Renal pelvis (tissue), 12 donors: Measurements from ENCODE around the gene MIA2. TPM values are rescaled to one million over a fixed set of nuclear protein-coding genes. Genes with fewer than 3 reads are reported as not detected.
"Not testable (repeated sequence)": the region's sequence is repeated elsewhere in the genome, so short reads cannot be mapped to it uniquely, and the experiment has no call there.

Experiments
- DNase-seq: peaks from one replicate; pipeline ENCODE4 v3.0.0-alpha.2; 2013
- long read RNA-seq, 16 experiments: transcript quantifications; one replicate each; lab custom pipeline, GENCODE V29; 2026
- polyA plus RNA-seq, 3 donors: library from polyadenylated mRNA; unstranded; fragments of 120-200 nt; gene quantifications; one replicate each; pipeline ENCODE4 v1.2.1, GENCODE V29; 2013; ENCODE audit not compliant: insufficient read length in 3 of 3

Gene MIA2, protein sequence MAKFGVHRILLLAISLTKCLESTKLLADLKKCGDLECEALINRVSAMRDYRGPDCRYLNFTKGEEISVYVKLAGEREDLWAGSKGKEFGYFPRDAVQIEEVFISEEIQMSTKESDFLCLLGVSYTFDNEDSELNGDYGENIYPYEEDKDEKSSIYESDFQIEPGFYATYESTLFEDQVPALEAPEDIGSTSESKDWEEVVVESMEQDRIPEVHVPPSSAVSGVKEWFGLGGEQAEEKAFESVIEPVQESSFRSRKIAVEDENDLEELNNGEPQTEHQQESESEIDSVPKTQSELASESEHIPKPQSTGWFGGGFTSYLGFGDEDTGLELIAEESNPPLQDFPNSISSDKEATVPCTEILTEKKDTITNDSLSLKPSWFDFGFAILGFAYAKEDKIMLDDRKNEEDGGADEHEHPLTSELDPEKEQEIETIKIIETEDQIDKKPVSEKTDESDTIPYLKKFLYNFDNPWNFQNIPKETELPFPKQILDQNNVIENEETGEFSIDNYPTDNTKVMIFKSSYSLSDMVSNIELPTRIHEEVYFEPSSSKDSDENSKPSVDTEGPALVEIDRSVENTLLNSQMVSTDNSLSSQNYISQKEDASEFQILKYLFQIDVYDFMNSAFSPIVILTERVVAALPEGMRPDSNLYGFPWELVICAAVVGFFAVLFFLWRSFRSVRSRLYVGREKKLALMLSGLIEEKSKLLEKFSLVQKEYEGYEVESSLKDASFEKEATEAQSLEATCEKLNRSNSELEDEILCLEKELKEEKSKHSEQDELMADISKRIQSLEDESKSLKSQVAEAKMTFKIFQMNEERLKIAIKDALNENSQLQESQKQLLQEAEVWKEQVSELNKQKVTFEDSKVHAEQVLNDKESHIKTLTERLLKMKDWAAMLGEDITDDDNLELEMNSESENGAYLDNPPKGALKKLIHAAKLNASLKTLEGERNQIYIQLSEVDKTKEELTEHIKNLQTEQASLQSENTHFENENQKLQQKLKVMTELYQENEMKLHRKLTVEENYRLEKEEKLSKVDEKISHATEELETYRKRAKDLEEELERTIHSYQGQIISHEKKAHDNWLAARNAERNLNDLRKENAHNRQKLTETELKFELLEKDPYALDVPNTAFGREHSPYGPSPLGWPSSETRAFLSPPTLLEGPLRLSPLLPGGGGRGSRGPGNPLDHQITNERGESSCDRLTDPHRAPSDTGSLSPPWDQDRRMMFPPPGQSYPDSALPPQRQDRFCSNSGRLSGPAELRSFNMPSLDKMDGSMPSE (N-terminal part only)
- polyA plus RNA-seq, result 10 to 100 TPM; 66.4 to 89.6 (median 77.6) TPM
- long read RNA-seq, donor 1, full-length matches to known transcripts, result 3 of 10 reads
- long read RNA-seq, donor 1, partial matches to known transcripts, result 7 of 10 reads
- long read RNA-seq, donor 1, other reads (novel, unspliced or antisense), result 0 of 10 reads
- long read RNA-seq, donor 2, transcript MIA2-202 (24 exons, 3,860 nt), result major isoform, 5 of 13 reads
- long read RNA-seq, donor 2, partial matches to known transcripts, result 6 of 13 reads
- long read RNA-seq, donor 2, other reads (novel, unspliced or antisense), result 0 of 13 reads
- long read RNA-seq, donor 3, partial matches to known transcripts, result 0 of 2 reads
- long read RNA-seq, donor 3, other reads (novel, unspliced or antisense), result 0 of 2 reads
- long read RNA-seq, donor 4, partial matches to known transcripts, result 6 of 9 reads
- long read RNA-seq, donor 4, other reads (novel, unspliced or antisense), result 0 of 9 reads
- long read RNA-seq, donor 5, full-length matches to known transcripts, result 2 of 8 reads
- long read RNA-seq, donor 5, partial matches to known transcripts, result 6 of 8 reads
- long read RNA-seq, donor 5, other reads (novel, unspliced or antisense), result 0 of 8 reads
- long read RNA-seq, donor 6, full-length matches to known transcripts, result 3 of 18 reads
- long read RNA-seq, donor 6, partial matches to known transcripts, result 15 of 18 reads
- long read RNA-seq, donor 6, other reads (novel, unspliced or antisense), result 0 of 18 reads
- long read RNA-seq, donor 7, partial matches to known transcripts, result 14 of 16 reads
- long read RNA-seq, donor 7, other reads (novel, unspliced or antisense), result 0 of 16 reads
- long read RNA-seq, donor 8, partial matches to known transcripts, result 0 of 1 reads
- long read RNA-seq, donor 8, other reads (novel, unspliced or antisense), result 0 of 1 reads
- long read RNA-seq, donor 9, partial matches to known transcripts, result 10 of 12 reads
- long read RNA-seq, donor 9, other reads (novel, unspliced or antisense), result 0 of 12 reads
- long read RNA-seq, donor 10, full-length matches to known transcripts, result 4 of 4 reads
- long read RNA-seq, donor 10, partial matches to known transcripts, result 0 of 4 reads
- long read RNA-seq, donor 10, other reads (novel, unspliced or antisense), result 0 of 4 reads
- long read RNA-seq, donor 11, result 0 reads
- long read RNA-seq, donor 12, full-length matches to known transcripts, result 12 of 31 reads
- long read RNA-seq, donor 12, partial matches to known transcripts, result 19 of 31 reads
- long read RNA-seq, donor 12, other reads (novel, unspliced or antisense), result 0 of 31 reads
- long read RNA-seq, donor 13, partial matches to known transcripts, result 0 of 2 reads
- long read RNA-seq, donor 13, other reads (novel, unspliced or antisense), result 0 of 2 reads
- long read RNA-seq, donor 14, result 0 reads
- long read RNA-seq, donor 15, result 0 reads
- long read RNA-seq, donor 16, full-length matches to known transcripts, result 5 of 10 reads
- long read RNA-seq, donor 16, partial matches to known transcripts, result 5 of 10 reads
- long read RNA-seq, donor 16, other reads (novel, unspliced or antisense), result 0 of 10 reads

GRCh38 chr14:39233680-39234326, at the start of gene MIA2:
TSS of gene MIA2 (plus strand) at chr14:39233915. CDS start at chr14:39234115, 200 bp downstream.
- DNase-seq, result no peak

- no peak for DNase-seq
Measured at GRCh38 chr14:39184628-39185255, 49.0 kb upstream of the MIA2 start.

- DNase-seq, result no peak
Measured at GRCh38 chr14:39185256-39186049, 48.3 kb upstream of the MIA2 start.

DNA sequence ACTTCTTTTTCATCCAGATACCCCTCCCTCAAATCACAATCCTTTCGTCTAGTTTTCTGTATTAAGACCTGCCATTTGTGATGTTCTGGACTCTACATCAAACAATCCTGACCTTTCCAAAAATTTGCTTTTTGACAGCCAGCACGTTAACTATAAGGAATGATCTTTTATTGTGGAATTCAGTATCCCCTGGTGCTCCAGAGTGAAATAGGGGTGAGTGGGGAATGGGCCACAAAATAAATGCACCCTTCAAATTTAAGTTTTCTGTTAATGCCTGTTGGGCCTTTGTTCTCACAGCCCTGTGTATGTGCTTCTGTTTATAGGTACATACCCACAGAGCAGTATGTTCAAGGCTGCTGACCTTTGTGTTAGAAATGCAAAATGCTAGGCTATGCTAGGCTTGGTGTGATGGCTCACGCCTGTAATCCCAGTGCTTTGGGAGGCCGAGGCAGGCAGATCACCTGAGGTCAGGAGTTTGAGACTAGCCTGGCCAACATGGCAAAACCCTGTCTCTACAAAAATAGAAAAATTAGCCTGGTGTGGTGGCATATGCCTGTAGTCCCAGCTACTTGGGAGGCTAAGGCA, 46.7 kb upstream of the MIA2 start:
- DNase-seq, result no peak

DNA sequence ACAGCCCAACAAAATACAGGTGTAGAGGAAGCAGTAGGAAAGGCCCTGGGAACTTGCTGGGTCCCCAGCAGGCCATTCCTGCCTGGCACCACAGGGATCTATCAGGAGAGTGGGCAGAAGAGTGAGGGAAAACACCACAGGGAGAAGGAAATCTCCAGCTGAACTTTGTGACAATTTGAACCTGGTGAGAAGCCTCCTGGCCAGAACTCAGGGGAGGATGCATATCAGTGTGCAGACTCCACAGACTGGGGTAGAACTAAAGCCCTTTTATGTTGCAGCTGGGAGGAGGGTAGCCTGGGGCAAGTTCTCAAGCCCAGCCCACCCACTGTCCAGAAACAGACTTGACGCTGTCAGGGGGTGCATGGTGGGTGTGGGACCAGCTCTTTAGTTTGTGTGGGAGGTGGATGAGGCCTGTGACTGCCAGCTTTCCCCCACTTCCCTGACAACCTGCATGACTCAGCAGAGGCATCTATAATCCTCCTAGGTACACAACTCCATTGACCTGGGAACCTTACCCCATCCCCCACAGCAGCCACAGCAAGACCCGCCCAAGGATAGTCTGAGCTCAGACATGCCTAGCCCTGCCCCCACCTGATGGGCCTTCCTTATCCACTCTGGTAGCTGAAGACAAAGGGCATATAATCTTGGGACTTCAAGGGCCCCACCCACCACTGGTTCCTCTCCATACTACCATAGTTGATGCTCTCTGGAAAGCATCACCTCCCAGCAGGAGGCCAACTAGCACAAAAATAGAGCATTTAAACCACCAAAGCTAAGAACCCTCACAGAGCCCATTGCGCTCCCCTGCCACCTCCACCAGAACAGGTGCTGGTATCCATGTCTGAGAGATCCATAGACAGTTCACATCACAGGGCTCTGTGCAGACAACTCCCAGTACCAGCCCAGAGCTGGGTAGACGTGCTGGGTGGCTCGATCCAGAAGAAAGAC, 29.8 kb upstream of the MIA2 start:
- DNase-seq, result no peak

GRCh38 chr14:39207430-39207829, 26.3 kb upstream of the MIA2 start:
- not testable (repeated sequence) for DNase-seq

- no peak for DNase-seq
Measured at GRCh38 chr14:39211109-39211741, 22.5 kb upstream of the MIA2 start.

DNA sequence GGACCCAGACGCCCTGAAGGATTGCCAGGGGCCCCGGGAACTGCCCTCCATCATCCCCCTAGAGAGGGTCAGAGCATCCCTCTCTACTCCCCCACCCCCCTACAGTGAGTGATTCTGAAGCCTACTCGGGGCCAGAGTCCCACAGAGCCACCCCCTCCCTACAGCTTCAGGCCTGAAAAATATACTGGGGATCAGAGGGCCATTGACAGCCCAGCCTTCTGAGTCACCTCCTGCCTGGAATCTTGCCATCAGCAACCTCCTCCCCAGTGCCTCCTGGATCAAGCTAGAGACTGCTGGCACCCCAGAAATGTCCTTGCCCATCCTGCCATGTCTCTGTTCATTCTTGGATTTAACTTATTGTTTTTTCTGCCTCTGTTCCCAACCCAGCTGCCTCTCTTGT, 21.7 kb upstream of the MIA2 start:
- DNase-seq, result no peak

DNA sequence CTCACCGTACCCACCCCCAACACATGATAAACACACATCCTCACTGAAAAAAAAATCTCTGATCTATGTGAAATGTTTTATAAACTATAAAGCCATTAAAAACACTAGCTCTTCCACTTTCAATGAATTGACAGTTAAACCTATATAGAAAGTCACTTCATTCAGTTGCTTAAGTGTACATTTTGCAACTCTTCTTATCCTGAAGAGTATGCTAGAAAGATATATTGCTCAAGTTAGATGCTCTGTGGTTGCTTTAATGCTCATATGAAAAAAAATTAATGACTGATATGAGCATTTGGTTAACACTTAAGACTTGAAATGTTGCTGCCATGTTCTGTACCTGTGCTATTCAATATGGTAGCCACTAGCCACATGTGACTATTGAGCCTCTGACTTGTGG, 21.0 kb upstream of the MIA2 start:
- no peak for DNase-seq

GRCh38 chr14:39217214-39217879, 16.4 kb upstream of the MIA2 start:
- DNase-seq, result no peak

- no peak for DNase-seq
Measured at GRCh38 chr14:39218171-39218769, 15.4 kb upstream of the MIA2 start.

DNA sequence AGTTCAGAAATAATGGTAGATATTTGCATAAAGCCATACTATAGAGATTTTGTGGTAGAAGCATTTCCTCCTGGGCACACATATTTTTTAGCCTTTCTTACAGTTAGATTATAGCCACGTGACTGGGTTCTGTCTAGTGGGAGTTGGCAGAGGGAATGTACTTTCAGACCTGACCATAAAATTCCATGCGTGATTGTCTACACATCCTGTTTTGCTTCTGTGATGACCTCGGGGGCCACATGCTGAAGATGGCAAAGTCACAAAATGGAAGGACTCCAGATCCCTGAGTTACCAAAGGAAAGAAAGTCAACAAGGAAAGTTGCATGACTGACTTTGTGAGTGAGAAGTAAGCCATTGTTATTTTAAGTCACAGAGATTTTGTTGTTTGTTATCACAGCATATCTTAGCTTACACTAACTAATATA, 14.6 kb upstream of the MIA2 start:
- no peak for DNase-seq

DNA sequence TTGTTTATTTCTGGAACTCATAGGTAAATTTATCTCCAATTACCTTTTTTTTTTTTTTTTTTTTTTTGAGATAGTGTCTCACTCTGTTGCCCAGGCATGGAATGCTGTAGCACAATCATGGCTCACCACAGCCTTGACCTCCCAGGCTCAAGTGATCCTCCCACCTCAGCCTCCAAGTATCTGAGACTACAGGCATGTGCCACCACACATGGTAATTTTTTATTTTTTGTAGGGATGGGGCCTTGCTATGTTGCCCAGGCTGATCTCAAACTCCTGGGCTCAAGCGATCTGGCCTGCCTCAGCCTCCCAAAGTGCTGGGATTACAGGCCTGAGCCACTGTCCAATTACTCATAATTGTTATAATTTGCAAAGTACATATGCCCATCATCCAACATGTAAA, 13.2 kb upstream of the MIA2 start:
- DNase-seq, result not testable (repeated sequence)

DNA sequence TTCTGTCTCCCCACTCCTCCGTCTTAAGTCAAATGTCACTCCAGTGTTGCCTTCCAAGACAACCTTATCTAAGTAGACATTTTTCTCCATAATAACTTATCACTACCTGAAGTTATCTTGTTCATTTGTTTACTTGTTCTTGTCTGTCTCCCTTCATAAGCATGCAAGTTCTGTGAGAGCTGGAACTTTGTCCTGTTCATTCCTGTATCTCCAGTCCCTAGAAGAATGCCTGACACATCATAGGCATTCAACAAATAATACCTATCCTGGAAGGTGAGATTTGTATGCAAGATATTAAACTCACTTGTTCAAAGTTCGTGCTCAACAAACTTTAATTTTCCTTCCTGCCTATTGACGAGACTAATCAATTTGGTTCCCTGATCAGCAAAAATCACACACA, 5.7 kb upstream of the MIA2 start:
- DNase-seq, result no peak
